SK-N-MC (cell line): ENCODE measurements around the gene EIF3J.

Experiments used
- EZH2 ChIP-seq: fragments of 200-600 bp; sonication (generic); IDR thresholded peaks from one replicate; pipeline ENCODE4 v1.6.1; 2017; ENCODE audit warnings: antibody characterized with exemption
- FOXP2 ChIP-seq: optimal IDR thresholded peaks from 2 replicates; pipeline ENCODE3; 2011; ENCODE audit warnings: mild to moderate bottlenecking, moderate library complexity; ENCODE audit not compliant: insufficient read depth; ENCODE audit errors: extremely low read length, control extremely low read depth
- POLR2AphosphoS5 ChIP-seq: IDR thresholded peaks from 2 replicates; pipeline ENCODE4 v1.6.1; 2012; ENCODE audit warnings: mild to moderate bottlenecking, low read depth, low read length, borderline replicate concordance

DNA sequence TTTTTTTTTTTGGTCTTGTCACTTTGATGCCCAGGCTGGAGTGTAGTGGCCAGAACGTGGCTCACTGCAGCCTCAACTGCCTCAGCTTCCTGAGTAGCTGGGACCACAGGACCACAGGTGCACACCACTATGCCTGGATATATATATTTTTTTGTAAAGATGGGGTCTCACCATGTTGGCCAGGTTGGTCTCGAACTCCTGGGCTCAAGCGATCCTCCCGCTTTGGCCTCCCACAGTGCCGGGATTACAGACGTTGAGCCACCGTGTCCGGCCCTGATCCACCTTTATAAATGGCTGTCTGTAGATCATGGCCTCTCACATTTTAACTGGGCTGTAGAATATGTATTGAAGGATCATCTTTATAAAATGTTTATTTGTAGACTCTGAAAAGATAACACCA lies 1.9 kb upstream of the EIF3J start:
- TF ChIP-seq EZH2: no peak
- no peak for TF ChIP-seq POLR2AphosphoS5
- no peak for TF ChIP-seq FOXP2
